LNCaP clone FGC (cell line): Measurements from ENCODE around the gene TREML4.

ENCODE experiments used
- DNase-seq: peaks from one replicate; pipeline ENCODE4 v3.0.0-alpha.2; 2011; ENCODE audit warnings: low read depth
- H3K4me3 ChIP-seq: 2 replicates; pipeline ENCODE4 v1.5.1; 2011; ENCODE audit warnings: mild to moderate bottlenecking, low read depth, low read length, control low read depth
- CTCF ChIP-seq: IDR thresholded peaks from 2 replicates; pipeline ENCODE4 v1.5.1; 2012; ENCODE audit warnings: mild to moderate bottlenecking; ENCODE audit not compliant: control insufficient read depth, insufficient read depth; ENCODE audit errors: extremely low read depth

The TREML4 gene

DNA sequence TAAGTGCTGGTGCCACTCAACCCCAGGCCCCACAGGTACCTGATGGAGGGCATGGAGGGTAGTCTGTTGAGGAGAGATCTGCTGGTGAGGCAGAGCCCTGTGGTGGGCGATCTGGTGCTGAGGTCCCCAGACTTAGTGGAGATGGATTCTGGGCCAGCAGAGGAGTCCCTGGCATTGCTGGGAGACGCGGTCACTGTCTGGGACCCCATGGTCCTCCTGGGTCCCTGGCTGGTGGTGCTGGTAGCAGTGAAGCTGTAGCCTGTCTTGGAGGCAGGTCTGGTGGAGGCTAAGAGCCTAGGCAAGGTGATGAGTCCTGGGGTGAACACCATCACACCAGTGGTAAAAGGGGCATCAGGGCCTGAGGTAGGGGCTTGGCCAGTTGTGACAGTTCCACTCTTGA is 33.8 kb upstream of the TREML4 start:
- no peak for TF ChIP-seq CTCF
- no peak overlapping the region for H3K4me3 ChIP-seq
- no peak for DNase-seq

- no peak for TF ChIP-seq CTCF
- DNase-seq, result no peak
Observed at GRCh38 chr6:41197234-41197633, 30.9 kb upstream of the TREML4 start.

GRCh38 chr6:41199552-41200246 is 28.4 kb upstream of the TREML4 start:
- H3K4me3 ChIP-seq, result no peak overlapping the region
- TF ChIP-seq CTCF, result no peak
- DNase-seq, result no peak

More at GRCh38 chr6:41197234-41197633, 30.9 kb upstream of the TREML4 start:
- no peak overlapping the region for H3K4me3 ChIP-seq

DNA sequence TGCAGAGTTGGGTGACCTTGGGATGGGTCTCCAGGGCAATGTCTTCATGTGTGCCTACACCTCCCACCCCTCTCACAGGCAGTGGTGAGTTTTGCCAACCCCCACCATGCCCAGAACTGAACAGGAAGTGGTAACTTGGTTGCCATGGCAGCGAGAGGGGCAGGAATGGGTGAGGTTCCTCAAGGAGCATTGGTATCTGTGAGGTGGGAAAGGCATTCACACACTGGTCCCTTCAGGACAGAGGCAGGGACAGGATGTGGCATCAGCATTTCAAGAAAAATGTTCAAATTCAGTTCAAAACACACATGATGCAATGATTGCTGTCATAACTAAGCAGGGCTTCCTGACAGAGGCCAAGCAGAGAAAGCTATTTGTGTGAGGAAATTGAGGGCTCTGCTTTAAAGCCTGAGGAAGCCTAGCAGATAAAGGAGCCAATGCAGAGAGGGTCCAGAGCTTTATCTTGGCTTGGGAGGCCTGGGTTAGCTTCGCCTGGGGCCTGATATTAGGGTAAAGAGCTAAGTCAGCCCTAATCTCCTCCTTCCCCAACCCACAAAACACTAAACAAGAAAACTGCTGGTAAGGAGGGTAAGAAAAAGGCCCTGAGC is 27.8 kb upstream of the TREML4 start:
- H3K4me3 ChIP-seq, result no peak overlapping the region
- no peak for TF ChIP-seq CTCF
- no peak for DNase-seq

GRCh38 chr6:41200901-41201763 is 27.0 kb upstream of the TREML4 start, which contains the start of gene TREML2:
TSS of gene TREML2 (minus strand) at chr6:41201149. CDS start at chr6:41201008, 141 bp downstream.
- TF ChIP-seq CTCF, result no peak
- DNase-seq, result no peak
- H3K4me3 ChIP-seq, result no peak within 1 kb of the TSS

GRCh38 chr6:41201764-41202173 is 26.4 kb upstream of the TREML4 start:
- no peak for DNase-seq
- no peak for TF ChIP-seq CTCF
- no peak overlapping the region for H3K4me3 ChIP-seq
